OCI-M2 (cell line): Measurements from ENCODE around the gene NEURL2.
A peak's percentile ranks its signal among the peaks of the same experiment; 100 is the strongest.
"Not testable (repeated sequence)": the region's sequence is repeated elsewhere in the genome, so short reads cannot be mapped to it uniquely, and the experiment has no call there.

Experiments
- DNase-seq: peaks from one replicate; lab custom pipeline; 2025; ENCODE audit not compliant: unreplicated experiment; lab: John Stamatoyannopoulos, UW

The NEURL2 gene

GRCh38 chr20:45901332-45901731, 10.3 kb upstream of the NEURL2 start:
- DNase-seq = not testable (repeated sequence)

GRCh38 chr20:45899046-45899835, 8.2 kb upstream of the NEURL2 start:
- no peak for DNase-seq

GRCh38 chr20:45898285-45898684, 7.3 kb upstream of the NEURL2 start:
- DNase-seq = no peak

- no peak for DNase-seq
These were observed 6.7 kb upstream of the NEURL2 start for GRCh38 chr20:45897692-45898091.

GRCh38 chr20:45897289-45897688, 6.3 kb upstream of the NEURL2 start:
- DNase-seq = no peak

- no peak for DNase-seq
These were observed 5.7 kb upstream of the NEURL2 start for GRCh38 chr20:45896641-45897161.

- DNase-seq = no peak
These were observed 3.8 kb upstream of the NEURL2 start for GRCh38 chr20:45894797-45895196.

- DNase-seq = no peak
These were observed 2.8 kb upstream of the NEURL2 start for GRCh38 chr20:45893831-45894230.

- DNase-seq = no peak
These were observed 2.0 kb upstream of the NEURL2 start for GRCh38 chr20:45892828-45893500.

GRCh38 chr20:45892049-45892825, 1.2 kb upstream of the NEURL2 start:
- no peak for DNase-seq

GRCh38 chr20:45890077-45890984, 677 bp downstream of the NEURL2 start:
- peak; percentile 56 for DNase-seq

GRCh38 chr20:45888681-45889080, 2.3 kb downstream of the NEURL2 start:
- DNase-seq = no peak

- DNase-seq = no peak
These were observed 3.7 kb downstream of the NEURL2 start, which contains the start of gene SPATA25 for GRCh38 chr20:45887346-45887715. TSS of gene SPATA25 (minus strand) at chr20:45887622. CDS start at chr20:45887590, 32 bp downstream.

- DNase-seq = no peak
These were observed 4.2 kb downstream of the NEURL2 start for GRCh38 chr20:45886590-45887345.

GRCh38 chr20:45883100-45883469, 7.9 kb downstream of the NEURL2 start:
- no peak for DNase-seq

GRCh38 chr20:45882469-45883099, 8.4 kb downstream of the NEURL2 start:
- DNase-seq = no peak

GRCh38 chr20:45880988-45881788, 9.8 kb downstream of the NEURL2 start, which contains the start of gene ZSWIM1:
TSS of gene ZSWIM1 (plus strand) at chr20:45881227. CDS start at chr20:45882593, 1,366 bp downstream.
- DNase-seq = peak; percentile 95

GRCh38 chr20:45878076-45878761, 12.8 kb downstream of the NEURL2 start:
- DNase-seq = no peak
